Stomach smooth muscle (tissue), 2 donors: Measurements from ENCODE around the gene SEMA4D.
"Not testable (repeated sequence)": the region's sequence is repeated elsewhere in the genome, so short reads cannot be mapped to it uniquely, and the experiment has no call there.

Experiments
- H3K27ac ChIP-seq: one replicate; pipeline ENCODE4 v1.7.0; 2013; ENCODE audit warnings: mild to moderate bottlenecking, low read length, inconsistent platforms
- H3K27me3 ChIP-seq, 2 donors: one replicate each; pipeline ENCODE4 v1.7.0; 2013; ENCODE audit warnings: low read length in 2 of 2; ENCODE audit not compliant: insufficient read depth in 2 of 2, control insufficient read depth in 1 of 2
- H3K36me3 ChIP-seq, 2 donors: one replicate each; pipeline ENCODE4 v1.7.0; 2013; ENCODE audit warnings: low read length in 2 of 2; ENCODE audit not compliant: control insufficient read depth in 2 of 2, insufficient read depth in 2 of 2
- H3K4me1 ChIP-seq: one replicate; pipeline ENCODE4 v1.7.0; 2013; ENCODE audit warnings: low read length; ENCODE audit not compliant: control insufficient read depth, insufficient read depth
- H3K4me3 ChIP-seq, 2 donors: one replicate each; pipeline ENCODE4 v1.7.0; 2013; ENCODE audit warnings: low read length in 2 of 2
- H3K9ac ChIP-seq, 2 donors: one replicate each; pipeline ENCODE4 v1.7.0; 2013; ENCODE audit warnings: low read length in 2 of 2, mild to moderate bottlenecking in 1 of 2
- H3K9me3 ChIP-seq, 2 donors: one replicate each; pipeline ENCODE4 v1.7.0; 2013; ENCODE audit warnings: low read length in 2 of 2; ENCODE audit not compliant: control insufficient read depth in 2 of 2
- donor health status: healthy.
- donor health status: Pancreatic carcinoma.

SEMA4D gene

GRCh38 chr9:89376741-89377351 is 121.1 kb downstream of the SEMA4D start:
- H3K9me3 ChIP-seq, result no peaks in the 10 kb centered on the region
- H3K36me3 ChIP-seq, result peaks cover 0 to 6% of the 10 kb centered on the region in 2 donors
- H3K4me1 ChIP-seq, result no peaks in the 10 kb centered on the region
- no peak overlapping the region for H3K27ac ChIP-seq
- H3K27me3 ChIP-seq, result no peaks in the 10 kb centered on the region
- no peak overlapping the region for H3K9ac ChIP-seq
- no peak overlapping the region for H3K4me3 ChIP-seq

- H3K27ac ChIP-seq, result no peak overlapping the region
- H3K36me3 ChIP-seq, result peaks cover 0 to 6% of the 10 kb centered on the region in 2 donors
- no peak overlapping the region for H3K4me3 ChIP-seq
- no peaks in the 10 kb centered on the region for H3K9me3 ChIP-seq
- H3K9ac ChIP-seq, result no peak overlapping the region
- no peaks in the 10 kb centered on the region for H3K4me1 ChIP-seq
- no peaks in the 10 kb centered on the region for H3K27me3 ChIP-seq
Observed at GRCh38 chr9:89376286-89376685, 121.6 kb downstream of the SEMA4D start.

DNA sequence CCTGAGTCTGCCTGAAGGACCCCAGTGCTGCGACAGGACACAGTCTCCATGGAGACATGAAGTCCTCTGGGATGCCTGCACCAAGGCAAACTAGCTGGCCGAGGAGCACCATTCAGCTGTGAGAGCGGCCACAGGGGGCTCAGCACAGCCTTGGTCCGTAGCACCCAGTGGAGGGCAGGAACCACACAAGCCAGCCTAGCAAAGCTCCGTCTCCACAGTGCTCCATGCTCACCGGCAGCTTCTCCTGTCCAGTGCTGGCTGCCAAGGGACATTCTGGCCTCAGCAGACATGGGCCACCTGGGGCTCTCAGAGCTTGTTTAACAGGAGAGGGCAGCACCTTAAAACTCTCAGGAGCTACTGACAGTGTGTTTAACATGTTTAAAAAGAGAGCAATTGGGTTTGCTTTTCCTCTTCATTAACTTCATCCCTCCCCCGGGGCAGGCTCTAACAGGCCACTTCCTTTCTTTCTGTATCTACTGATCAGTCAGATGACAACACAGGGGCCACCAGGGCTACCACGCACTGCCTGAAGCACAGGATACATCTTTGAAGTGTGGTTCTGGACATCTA is 122.6 kb downstream of the SEMA4D start:
- Histone ChIP-seq H3K36me3 (peaks cover 0 to 6% of the 10 kb centered on the region in 2 donors), H3K9ac (no peak overlapping the region), H3K4me3 (no peak overlapping the region), H3K4me1 (no peaks in the 10 kb centered on the region), H3K9me3 (no peaks in the 10 kb centered on the region), H3K27me3 (no peaks in the 10 kb centered on the region), H3K27ac (no peak overlapping the region)

DNA sequence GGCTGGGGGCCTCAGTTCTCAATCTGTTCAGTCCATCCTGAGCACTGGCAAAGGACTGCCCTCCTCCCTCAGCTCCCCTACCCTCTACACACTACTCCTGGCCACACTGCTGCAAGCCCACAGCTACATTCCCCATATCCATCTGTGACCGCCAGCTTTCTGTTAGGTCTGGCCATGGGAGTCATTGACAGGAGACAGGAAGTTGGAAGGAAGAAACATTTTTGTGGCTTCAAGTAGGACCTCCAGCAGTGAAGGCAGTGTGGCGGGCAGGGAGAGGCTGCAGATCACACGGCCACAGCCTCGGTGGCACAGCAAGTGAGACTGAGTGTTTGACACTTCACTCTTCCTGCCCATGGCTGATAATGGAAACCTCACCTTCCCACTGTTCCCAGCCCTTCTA is 123.7 kb downstream of the SEMA4D start:
- Histone ChIP-seq H3K27me3 (no peaks in the 10 kb centered on the region), H3K9me3 (no peaks in the 10 kb centered on the region), H3K36me3 (peaks cover 0 to 6% of the 10 kb centered on the region in 2 donors), H3K27ac (no peak overlapping the region), H3K4me3 (no peak overlapping the region), H3K4me1 (no peaks in the 10 kb centered on the region), H3K9ac (no peak overlapping the region)

DNA sequence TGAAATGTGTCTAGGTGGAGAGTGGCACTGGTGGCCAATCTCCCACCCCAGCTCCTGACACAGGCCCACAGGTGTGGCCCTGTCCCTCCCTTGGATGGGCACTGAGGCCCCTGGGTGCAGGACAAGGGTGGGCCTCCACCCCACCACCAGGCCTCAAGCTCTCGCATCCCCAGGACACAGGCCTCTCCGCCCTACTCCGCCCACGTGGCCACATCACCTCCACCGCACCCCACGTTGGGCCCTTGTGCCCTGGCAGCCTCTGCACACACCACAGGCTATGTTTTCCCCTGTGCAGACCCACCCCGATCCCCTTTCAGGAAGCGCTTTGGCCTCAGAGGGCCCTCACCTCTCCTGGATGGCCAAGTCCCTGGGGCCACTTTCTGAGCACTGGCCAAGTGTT is 124.9 kb downstream of the SEMA4D start:
- no peaks in the 10 kb centered on the region for H3K4me1 ChIP-seq
- H3K27me3 ChIP-seq, result no peaks in the 10 kb centered on the region
- H3K9ac ChIP-seq, result no peak overlapping the region
- H3K36me3 ChIP-seq, result no peaks in the 10 kb centered on the region
- no peaks in the 10 kb centered on the region for H3K9me3 ChIP-seq
- no peak overlapping the region for H3K27ac ChIP-seq
- H3K4me3 ChIP-seq, result no peak overlapping the region

DNA sequence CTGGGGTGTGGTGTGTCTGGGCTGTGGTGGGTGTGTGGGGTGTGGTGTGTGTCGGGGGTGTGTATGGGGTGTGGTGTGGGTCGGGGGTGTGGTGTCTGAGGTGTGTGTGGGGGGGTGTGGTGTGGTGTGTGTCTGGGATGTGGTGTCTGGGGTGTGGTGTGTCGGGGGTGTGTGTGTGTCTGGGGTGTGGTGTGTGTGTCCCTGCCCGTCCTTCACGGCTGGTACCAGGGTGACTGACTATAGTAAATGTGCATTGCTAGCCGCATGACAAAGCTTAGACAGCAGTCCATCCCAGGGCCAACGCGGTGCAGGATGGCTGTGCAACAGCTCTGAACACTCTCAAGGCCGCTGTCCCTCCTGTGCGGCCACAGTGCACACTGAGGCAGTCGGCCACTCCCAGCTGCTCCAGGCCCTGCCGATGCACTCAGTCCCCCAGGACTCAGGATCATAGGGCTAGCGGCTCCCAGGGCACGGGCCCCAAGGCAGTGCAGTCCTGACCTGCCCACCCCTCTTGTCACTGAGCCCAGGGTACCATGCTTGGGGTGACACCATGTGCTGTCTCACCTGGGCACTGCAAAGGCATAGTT is 125.6 kb downstream of the SEMA4D start:
- H3K27me3 ChIP-seq, result no peaks in the 10 kb centered on the region
- H3K9me3 ChIP-seq, result no peaks in the 10 kb centered on the region
- no peak overlapping the region for H3K27ac ChIP-seq
- H3K4me1 ChIP-seq, result no peaks in the 10 kb centered on the region
- H3K4me3 ChIP-seq, result no peak overlapping the region
- H3K36me3 ChIP-seq, result no peaks in the 10 kb centered on the region
- H3K9ac ChIP-seq, result no peak overlapping the region

DNA sequence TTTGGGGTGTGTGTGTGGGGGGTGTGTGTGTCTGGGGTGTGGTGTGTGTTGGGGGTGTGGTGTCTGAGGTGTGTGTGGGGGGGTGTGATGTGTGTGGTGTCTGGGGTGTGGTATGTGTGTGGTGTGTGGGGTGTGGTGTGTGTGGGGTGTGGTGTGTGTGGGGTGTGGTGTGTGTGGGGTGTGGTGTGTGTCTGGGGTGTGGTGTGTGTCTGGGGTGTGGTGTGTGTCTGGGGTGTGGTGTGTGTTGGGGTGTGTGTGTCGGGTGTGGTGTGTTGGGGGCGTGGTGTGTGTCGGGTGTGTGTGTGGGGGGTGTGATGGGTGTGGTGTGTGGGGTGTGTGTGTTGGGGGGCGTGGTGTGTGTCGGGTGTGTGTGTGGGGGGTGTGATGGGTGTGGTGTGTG is 126.1 kb downstream of the SEMA4D start:
- H3K9me3 ChIP-seq, H3K4me3 ChIP-seq, H3K4me1 ChIP-seq, H3K27ac ChIP-seq, H3K9ac ChIP-seq, H3K27me3 ChIP-seq, H3K36me3 ChIP-seq: not testable (repeated sequence)

DNA sequence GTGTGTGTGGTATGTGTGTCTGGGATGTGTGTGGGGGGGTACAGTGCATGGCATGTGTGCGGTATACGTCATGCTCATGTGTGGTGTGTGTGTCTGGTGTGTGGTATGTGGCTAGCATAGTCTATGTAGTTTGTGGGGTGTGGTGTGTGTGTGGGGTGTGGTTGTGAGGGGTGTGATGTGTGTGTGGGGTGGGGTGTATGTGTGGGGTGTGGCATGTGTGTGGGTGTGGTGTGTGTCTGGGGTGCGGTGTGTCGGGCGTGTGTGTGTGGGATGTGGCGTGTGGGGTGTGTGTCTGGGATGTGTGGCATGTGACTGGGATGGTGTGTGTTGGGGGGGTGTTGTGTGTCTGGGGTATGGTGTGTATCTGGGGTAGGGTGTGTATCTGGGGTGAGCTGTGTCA is 127.3 kb downstream of the SEMA4D start:
- Histone ChIP-seq H3K4me1 (no peaks in the 10 kb centered on the region), H3K4me3 (no peak overlapping the region), H3K9ac (no peak overlapping the region), H3K36me3 (no peaks in the 10 kb centered on the region), H3K27me3 (no peaks in the 10 kb centered on the region), H3K27ac (no peak overlapping the region), H3K9me3 (no peaks in the 10 kb centered on the region)

GRCh38 chr9:89368978-89369377 is 128.9 kb downstream of the SEMA4D start:
- Histone ChIP-seq H3K9ac (no peak overlapping the region), H3K27me3 (no peaks in the 10 kb centered on the region), H3K9me3 (no peaks in the 10 kb centered on the region), H3K27ac (no peak overlapping the region), H3K36me3 (no peaks in the 10 kb centered on the region), H3K4me3 (no peak overlapping the region), H3K4me1 (no peaks in the 10 kb centered on the region)

DNA sequence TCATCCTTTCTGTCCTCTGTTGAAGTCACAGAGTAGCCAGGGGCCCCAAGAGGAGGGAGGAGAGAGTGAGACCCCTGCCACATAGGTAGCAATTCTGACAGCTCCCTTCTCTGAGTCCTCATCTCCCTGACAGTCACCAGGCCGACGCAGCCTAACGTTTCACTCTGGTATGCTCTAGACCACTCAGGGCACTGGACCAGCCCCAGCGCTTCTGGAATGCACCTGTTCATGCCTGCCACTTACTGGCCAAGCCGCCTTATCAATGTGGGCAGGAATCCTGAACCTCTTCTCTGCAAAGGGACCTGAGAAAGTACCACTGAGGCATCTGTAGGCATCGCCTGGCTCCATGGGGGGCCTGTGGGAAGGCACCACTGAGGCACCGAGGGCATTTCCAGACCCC is 129.4 kb downstream of the SEMA4D start:
- no peak overlapping the region for H3K9ac ChIP-seq

GRCh38 chr9:89367726-89368437 is 130.0 kb downstream of the SEMA4D start:
- no peak overlapping the region for H3K9ac ChIP-seq
- H3K27me3 ChIP-seq, result no peaks in the 10 kb centered on the region
- no peak overlapping the region for H3K4me3 ChIP-seq
- peaks cover 0 to 4% of the 10 kb centered on the region in 2 donors for H3K36me3 ChIP-seq
- H3K9me3 ChIP-seq, result no peaks in the 10 kb centered on the region
- no peak overlapping the region for H3K27ac ChIP-seq
- no peaks in the 10 kb centered on the region for H3K4me1 ChIP-seq

More for the DNA sequence above, 129.4 kb downstream of the SEMA4D start:
- no peaks in the 10 kb centered on the region for H3K9me3 ChIP-seq
- no peaks in the 10 kb centered on the region for H3K4me1 ChIP-seq
- no peak overlapping the region for H3K4me3 ChIP-seq
- peaks cover 0 to 4% of the 10 kb centered on the region in 2 donors for H3K36me3 ChIP-seq
- H3K27ac ChIP-seq, result no peak overlapping the region
- no peaks in the 10 kb centered on the region for H3K27me3 ChIP-seq
